ENCODE results near the gene CACNB2.

The CACNB2 gene

DNA sequence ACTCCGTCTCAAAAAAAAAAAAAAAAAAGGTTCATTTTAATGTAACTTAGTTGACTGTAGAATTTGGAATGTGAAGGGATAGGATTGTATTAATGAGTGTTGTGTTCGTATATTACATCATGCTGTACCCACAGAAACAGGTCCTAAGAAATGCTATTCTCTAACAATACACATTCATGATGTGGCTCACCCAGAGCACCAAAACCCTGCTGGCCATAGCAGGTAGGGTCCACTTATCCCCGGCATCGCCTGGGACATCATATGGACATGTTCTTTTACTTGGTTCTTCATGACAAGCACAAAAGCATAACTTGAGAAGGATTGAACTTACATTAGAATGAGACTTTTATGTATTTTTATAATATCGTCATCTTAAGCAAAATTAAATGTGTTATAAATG is 241.5 kb downstream of the CACNB2 start:
- no peak for DNase-seq (ENCODE audit: low read depth in 2 of 2, low spot score in 1 of 2)

GRCh38 chr10:18397906-18398305 is 257.7 kb downstream of the CACNB2 start:
- DNase-seq (ENCODE audit: low read depth in 2 of 2, low spot score in 1 of 2), result no peak

- DNase-seq (ENCODE audit: low read depth in 2 of 2, low spot score in 1 of 2), result no peak
Measured at GRCh38 chr10:18399158-18399557, 258.9 kb downstream of the CACNB2 start.

- no peak for DNase-seq (ENCODE audit: low read depth in 2 of 2, low spot score in 1 of 2)
Measured at GRCh38 chr10:18400201-18400905, 260.1 kb downstream of the CACNB2 start.

GRCh38 chr10:18400906-18401245 is 260.7 kb downstream of the CACNB2 start:
- no peak for DNase-seq (ENCODE audit: low read depth in 2 of 2, low spot score in 1 of 2)

DNA sequence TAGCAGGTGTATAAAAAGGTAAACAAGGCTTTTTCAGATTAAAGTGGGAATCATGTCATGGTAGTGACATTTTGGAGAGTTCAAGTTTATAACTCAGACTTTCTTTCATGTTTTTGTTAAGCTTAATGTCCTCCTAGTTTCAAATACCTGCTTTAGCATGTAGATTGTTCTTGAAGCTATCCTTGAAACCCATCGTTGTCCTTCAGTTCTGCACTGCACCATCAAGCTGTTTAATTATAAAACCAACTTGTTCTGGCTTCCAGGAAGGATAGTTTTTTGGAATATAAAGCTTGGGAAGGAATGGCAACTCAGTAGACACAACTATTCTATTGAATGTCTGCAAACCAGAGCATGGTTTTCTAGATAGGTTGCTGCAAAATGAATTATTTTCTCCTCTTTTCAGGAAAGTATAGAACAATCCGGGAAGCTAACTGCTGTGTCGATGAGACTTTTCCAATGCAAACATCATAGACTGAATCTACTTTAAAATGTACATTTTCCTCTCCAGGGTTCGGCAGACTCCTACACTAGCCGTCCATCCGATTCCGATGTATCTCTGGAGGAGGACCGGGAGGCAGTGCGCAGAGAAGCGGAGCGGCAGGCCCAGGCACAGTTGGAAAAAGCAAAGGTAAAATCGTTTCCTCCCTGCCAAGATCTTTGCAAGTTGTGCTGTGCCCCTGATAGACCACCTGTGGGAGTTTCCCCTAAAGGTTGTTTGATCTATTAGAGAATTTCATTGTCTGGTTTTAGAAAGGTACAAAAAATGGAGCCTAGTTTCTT is 261.4 kb downstream of the CACNB2 start:
- DNase-seq (ENCODE audit: low read depth in 2 of 2, low spot score in 1 of 2), result no peak

GRCh38 chr10:18402853-18403252 is 262.6 kb downstream of the CACNB2 start:
- DNase-seq (ENCODE audit: low read depth in 2 of 2, low spot score in 1 of 2), result no peak

DNA sequence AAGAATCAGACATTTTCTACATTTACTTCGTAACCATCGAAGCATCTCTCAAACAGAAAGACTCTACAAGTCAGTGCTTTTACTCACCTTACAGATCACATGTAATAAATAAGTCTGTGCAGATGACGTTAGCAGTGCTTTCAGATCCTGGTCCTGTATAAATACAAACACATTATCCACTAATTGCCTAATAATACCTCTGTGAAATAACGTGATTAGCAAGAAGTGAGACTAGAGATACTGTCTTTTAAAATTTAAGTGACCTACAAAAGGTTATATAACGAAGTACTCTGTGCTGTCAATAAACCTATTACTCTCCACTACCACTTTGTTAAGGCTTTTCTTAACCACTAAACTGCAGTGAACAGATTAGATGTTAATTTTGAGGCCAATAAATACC is 264.3 kb downstream of the CACNB2 start:
- no peak for DNase-seq (ENCODE audit: low read depth in 2 of 2, low spot score in 1 of 2)

DNA sequence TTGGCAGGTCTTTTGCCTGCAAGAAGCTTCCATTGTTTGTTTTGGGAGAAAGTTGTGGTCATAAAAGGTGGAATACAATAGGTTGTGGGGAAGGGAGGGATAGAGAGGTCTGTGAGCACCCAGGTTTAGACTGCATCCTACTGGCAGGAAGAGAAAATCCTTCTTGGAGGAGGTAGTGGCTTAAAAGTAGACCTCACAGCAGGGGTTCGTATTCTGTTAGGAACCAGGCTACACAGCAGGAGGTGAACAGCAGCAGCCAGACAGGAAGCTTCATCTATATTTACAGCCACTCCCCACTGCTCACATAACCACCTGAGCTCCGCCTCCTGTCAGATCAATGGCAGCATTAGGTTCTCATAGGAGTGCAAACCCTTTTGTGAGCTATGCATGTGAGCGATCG is 265.9 kb downstream of the CACNB2 start:
- no peak for DNase-seq (ENCODE audit: low read depth in 2 of 2, low spot score in 1 of 2)

DNA sequence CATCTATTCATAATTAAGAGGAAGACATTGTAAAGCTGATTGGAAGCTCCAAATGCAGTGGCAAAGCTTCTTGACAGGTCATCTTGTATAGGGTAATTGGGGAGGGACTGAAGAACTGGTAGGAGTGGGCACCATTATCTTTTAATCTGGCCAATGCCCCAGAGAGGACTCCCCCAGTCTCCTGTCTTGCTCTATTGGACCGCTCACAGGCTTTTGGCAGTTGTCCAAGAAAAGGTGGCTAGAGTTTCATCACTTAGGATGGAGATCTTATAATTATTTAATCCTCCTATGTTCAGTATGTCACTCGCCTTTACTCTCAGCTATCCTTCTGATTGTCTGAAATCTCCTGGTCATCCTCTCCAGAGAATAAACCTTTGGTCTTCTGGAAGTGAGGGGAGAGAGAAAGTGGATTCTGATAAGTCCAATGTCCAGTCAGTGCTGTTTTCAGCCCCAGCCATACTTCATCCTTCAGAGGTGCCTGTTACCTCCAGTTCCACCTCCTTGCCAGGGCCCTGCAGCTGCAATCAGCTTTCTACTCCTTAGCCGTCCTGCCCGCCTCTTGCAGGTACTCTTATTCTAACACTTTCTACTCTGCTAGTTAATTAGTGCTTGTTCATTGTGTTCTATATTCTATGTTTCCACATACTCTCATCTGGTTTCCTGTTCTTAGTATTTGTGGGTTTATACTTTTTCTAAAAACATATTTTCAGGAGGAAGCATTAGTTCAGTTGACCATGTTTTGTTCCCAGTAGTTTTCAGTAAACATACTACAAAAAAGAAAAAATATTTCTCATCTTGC is 269.6 kb downstream of the CACNB2 start:
- DNase-seq (ENCODE audit: low read depth in 2 of 2, low spot score in 1 of 2), result no peak

GRCh38 chr10:18414061-18414460 is 273.8 kb downstream of the CACNB2 start:
- DNase-seq (ENCODE audit: low read depth in 2 of 2, low spot score in 1 of 2), result no peak

- no peak for DNase-seq (ENCODE audit: low read depth in 2 of 2, low spot score in 1 of 2)
Measured at GRCh38 chr10:18417950-18418527, 277.8 kb downstream of the CACNB2 start.

DNA sequence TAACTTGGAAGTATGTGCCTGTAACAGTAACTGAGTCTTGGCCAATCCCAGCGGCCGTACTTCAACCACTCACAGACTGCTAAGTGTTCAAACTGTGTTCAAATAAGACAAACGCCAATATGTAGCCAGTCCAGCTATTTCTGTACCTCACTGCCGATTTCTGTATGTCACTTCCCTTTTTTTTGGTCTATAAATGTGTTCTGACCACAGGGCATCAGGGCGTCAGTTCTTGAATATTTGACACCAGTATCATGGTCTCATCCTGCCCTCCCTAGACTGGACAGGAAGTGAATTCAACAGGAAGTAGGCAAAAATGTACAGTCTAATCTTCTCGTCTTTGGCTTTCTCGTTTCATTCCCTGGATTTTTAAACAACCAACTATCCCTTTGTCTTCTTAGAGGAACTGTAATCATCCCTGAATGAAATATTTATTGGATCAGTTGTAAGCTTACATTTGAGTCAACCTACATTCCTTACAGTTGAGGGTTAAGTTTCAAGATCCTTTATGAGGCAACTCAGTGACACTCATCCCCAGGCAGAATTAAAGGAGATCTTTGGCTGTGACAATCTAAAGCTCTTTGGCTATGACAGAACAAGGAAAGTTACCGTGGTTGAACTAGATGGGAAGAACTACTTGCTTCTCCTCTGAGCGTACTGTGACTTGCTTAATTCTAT is 278.5 kb downstream of the CACNB2 start:
- DNase-seq (ENCODE audit: low read depth in 2 of 2, low spot score in 1 of 2), result no peak

DNA sequence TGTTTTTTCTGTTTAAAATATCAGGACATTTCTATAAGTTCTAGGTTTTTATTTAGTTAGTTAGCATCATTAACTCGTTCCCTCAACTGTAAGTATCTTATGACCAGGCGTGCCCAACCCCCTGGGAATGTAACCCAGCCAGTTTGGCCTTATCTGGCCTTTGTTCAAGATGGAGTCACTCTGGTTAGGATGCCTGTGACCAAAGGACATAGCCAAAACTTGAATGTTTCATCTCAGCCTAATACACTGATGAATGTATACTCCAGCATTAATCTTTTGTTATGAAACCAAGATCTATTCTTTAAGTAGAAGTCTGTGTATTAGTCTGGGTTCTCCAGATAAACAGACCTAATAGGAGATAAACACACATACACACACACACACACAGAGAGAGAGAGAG is 279.7 kb downstream of the CACNB2 start:
- no peak for DNase-seq (ENCODE audit: low read depth in 2 of 2, low spot score in 1 of 2)

DNA sequence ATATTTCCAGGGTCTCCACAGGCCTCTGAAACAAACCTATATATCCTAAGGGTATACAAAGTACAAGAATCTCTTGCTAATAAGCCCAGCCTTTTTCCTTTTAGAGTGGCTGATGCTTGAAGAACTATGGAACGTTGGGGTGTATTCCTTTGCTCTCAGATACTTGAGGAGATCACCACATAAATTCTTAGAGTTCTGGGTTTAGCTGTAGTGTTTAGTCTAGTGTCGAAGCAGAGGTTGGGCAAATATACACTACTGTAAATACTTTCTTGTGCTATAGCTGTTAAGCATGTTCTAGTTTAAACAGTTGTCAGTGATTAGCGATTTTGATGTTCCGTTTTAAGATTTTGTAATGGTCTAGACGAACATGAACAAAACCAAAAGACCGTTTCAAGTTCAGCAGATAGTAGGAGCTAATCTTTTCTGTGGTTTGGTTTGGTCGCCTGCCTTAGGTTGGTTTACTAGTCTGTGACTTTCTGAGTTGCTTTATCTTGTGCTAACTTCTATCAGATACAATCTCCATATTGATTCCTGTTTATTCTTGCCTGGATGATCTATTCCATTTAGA is 281.6 kb downstream of the CACNB2 start:
- no peak for DNase-seq (ENCODE audit: low read depth in 2 of 2, low spot score in 1 of 2)

GRCh38 chr10:18423058-18423637 is 282.9 kb downstream of the CACNB2 start:
- DNase-seq (ENCODE audit: low read depth in 2 of 2, low spot score in 1 of 2), result no peak

DNA sequence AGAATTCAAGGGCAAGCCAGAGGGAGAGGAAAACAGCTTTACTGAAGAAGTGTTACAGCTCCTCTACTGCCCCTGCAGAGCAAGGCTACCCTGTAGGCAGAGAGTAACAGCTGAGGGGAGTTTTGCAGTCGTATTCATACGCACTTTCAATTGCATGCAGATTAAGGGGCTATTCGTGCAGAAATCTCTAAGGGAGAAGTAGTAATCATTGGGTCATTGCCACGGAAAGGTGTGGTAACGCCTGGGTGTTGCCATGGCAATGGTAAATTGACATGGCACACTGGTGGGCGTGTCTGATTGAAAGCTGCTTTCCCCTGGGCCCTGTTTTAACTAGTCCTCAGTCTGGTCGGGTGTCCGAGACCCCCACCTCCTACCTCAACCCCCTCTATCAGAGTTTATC is 284.0 kb downstream of the CACNB2 start:
- DNase-seq (ENCODE audit: low read depth in 2 of 2, low spot score in 1 of 2), result no peak

GRCh38 chr10:18429335-18429734 is 289.1 kb downstream of the CACNB2 start:
- no peak for DNase-seq (ENCODE audit: low read depth in 2 of 2, low spot score in 1 of 2)

DNA sequence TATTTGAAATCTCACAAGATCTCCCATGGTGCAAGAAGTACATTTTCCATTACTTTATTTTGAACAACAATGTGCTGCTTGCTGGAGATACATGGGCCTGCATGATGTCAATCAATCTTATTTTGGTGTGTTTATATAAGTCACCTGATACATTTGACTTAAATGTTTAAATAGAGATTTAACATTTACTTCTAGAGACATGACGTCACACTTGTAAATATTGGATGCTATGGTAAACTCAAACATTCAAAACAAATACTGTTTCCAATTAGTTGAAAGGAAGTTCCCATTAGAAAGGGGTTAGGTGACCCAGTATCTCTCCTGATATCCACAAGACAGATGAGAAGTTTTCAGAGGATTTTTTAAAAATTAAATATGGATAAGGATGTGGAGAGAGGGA is 296.7 kb downstream of the CACNB2 start:
- DNase-seq (ENCODE audit: low read depth in 2 of 2, low spot score in 1 of 2), result no peak

GRCh38 chr10:18437486-18437885 is 297.3 kb downstream of the CACNB2 start:
- DNase-seq (ENCODE audit: low read depth in 2 of 2, low spot score in 1 of 2), result no peak

Data from stimulated activated CD8-positive, alpha-beta memory T cell treated with anti-CD3 and anti-CD28 coated beads, Interleukin-4, amount 100 ng/mL, for 4 hours (primary cell).